Calu3 (cell line): ENCODE data around the gene GSE1. TPM values are rescaled to one million over a fixed set of nuclear protein-coding genes. Genes with fewer than 3 reads are reported as not detected.

Source experiments
- BruUV-seq: library from RNA; stranded (reverse); fragments of 400-500 nt; replicated peaks from 2 replicates; lab custom pipeline; 2021; lab: Mats Ljungman, UMichigan
- CTCF ChIA-PET: fragments of 300-600 bp; sonication (Branson Sonifier 250); formaldehyde crosslinking; loops from one replicate; lab custom pipeline; 2022; ENCODE audit warnings: antibody characterized with exemption; lab: Charles Lee
- DNase-seq: peaks from one replicate; pipeline ENCODE4 v3.0.0; 2022
- H3K27ac Mint-ChIP-seq: one replicate; pipeline ENCODE4 v1.8.0; 2022; ENCODE audit warnings: mixed read lengths; ENCODE audit not compliant: unreplicated experiment
- H3K27me3 Mint-ChIP-seq: one replicate; pipeline ENCODE4 v1.8.0; 2022; ENCODE audit warnings: mixed read lengths; ENCODE audit not compliant: unreplicated experiment
- H3K36me3 Mint-ChIP-seq: one replicate; pipeline ENCODE4 v1.8.0; 2022; ENCODE audit warnings: mild to moderate bottlenecking, moderate library complexity, mixed read lengths; ENCODE audit not compliant: insufficient read depth, unreplicated experiment
- H3K4me1 Mint-ChIP-seq: one replicate; pipeline ENCODE4 v1.8.0; 2022; ENCODE audit warnings: mild to moderate bottlenecking, low read depth, mixed read lengths; ENCODE audit not compliant: unreplicated experiment
- H3K4me3 Mint-ChIP-seq: one replicate; pipeline ENCODE4 v1.8.0; 2022; ENCODE audit warnings: mild to moderate bottlenecking, low read depth, moderate library complexity, mixed read lengths; ENCODE audit not compliant: unreplicated experiment
- H3K9me3 Mint-ChIP-seq: one replicate; pipeline ENCODE4 v1.8.0; 2022; ENCODE audit warnings: low read depth, mixed read lengths; ENCODE audit not compliant: unreplicated experiment
- intact Hi-C: fragments of 100-400 bp; cut with micrococcal nuclease; formaldehyde crosslinking; loops from one replicate; pipeline ENCODE4 v1.10.0; 2022; ENCODE audit not compliant: unreplicated experiment
- total RNA-seq: library from RNA; stranded (reverse); gene quantifications from 2 replicates; pipeline ENCODE4 v1.2.3, GENCODE V29; 2022
- TF ChIP-seq, protein P1 (sequence below): fragments of 200-600 bp; IDR thresholded peaks from one replicate; pipeline ENCODE4 v1.8.0; 2022; ENCODE audit warnings: antibody characterized with exemption; ENCODE audit not compliant: unreplicated experiment

Gene GSE1
- total RNA-seq, 1 experiment from 2014 or later, result 45.3 TPM

- intact Hi-C loops, result loop anchor here (2.0 to 10.0 kb wide), 3 partner anchors 53 to 216 kb away; no protein-coding TSS in a partner anchor
- TF ChIP-seq, protein P1, sequence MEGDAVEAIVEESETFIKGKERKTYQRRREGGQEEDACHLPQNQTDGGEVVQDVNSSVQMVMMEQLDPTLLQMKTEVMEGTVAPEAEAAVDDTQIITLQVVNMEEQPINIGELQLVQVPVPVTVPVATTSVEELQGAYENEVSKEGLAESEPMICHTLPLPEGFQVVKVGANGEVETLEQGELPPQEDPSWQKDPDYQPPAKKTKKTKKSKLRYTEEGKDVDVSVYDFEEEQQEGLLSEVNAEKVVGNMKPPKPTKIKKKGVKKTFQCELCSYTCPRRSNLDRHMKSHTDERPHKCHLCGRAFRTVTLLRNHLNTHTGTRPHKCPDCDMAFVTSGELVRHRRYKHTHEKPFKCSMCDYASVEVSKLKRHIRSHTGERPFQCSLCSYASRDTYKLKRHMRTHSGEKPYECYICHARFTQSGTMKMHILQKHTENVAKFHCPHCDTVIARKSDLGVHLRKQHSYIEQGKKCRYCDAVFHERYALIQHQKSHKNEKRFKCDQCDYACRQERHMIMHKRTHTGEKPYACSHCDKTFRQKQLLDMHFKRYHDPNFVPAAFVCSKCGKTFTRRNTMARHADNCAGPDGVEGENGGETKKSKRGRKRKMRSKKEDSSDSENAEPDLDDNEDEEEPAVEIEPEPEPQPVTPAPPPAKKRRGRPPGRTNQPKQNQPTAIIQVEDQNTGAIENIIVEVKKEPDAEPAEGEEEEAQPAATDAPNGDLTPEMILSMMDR, result peak; percentile 99
- peak; percentile 95 for DNase-seq
- peak overlapping the region; percentile 61 for H3K27ac Mint-ChIP-seq
- peaks cover 48% of the 10 kb centered on the region for H3K36me3 Mint-ChIP-seq
- peaks cover 7% of the 10 kb centered on the region for H3K4me1 Mint-ChIP-seq
- BruUV-seq, result no TSS peak
- peak overlapping the region; percentile 76 for H3K4me3 Mint-ChIP-seq
- H3K9me3 Mint-ChIP-seq, result no peaks in the 10 kb centered on the region
- CTCF ChIA-PET, result interaction anchor here (0.7 to 1.6 kb wide), 13 partner anchors 11 to 215 kb away, joined by 3 to 8 read pairs (median 4); no protein-coding TSS in a partner anchor
- peaks cover 44% of the 10 kb centered on the region for H3K27me3 Mint-ChIP-seq
These were observed 2.5 kb upstream of the GSE1 start for GRCh38 chr16:85610446-85611193.

- Mint-ChIP-seq H3K36me3 (peaks cover 49% of the 10 kb centered on the region), H3K9me3 (no peaks in the 10 kb centered on the region), H3K4me1 (peaks cover 9% of the 10 kb centered on the region), H3K4me3 (peak overlapping the region; percentile 76), H3K27ac (no peak overlapping the region), H3K27me3 (peaks cover 39% of the 10 kb centered on the region)
- no TSS peak for BruUV-seq
- TF ChIP-seq, protein P1, result no peak
- intact Hi-C loops, result loop anchor here (2.0 to 10.0 kb wide), 3 partner anchors 54 to 216 kb away; no protein-coding TSS in a partner anchor
- CTCF ChIA-PET, result interaction anchor here (0.7 to 1.6 kb wide), 14 partner anchors 12 to 216 kb away, joined by 3 to 8 read pairs (median 4); no protein-coding TSS in a partner anchor
- no peak for DNase-seq
These were observed 2.0 kb upstream of the GSE1 start for GRCh38 chr16:85611194-85611443.

- Mint-ChIP-seq H3K27me3 (peaks cover 34% of the 10 kb centered on the region), H3K4me3 (peak overlapping the region; percentile 76), H3K9me3 (no peaks in the 10 kb centered on the region), H3K27ac (peak overlapping the region; percentile 21), H3K36me3 (peaks cover 49% of the 10 kb centered on the region), H3K4me1 (peaks cover 11% of the 10 kb centered on the region)
- no TSS peak for BruUV-seq
- peak; percentile 83 for DNase-seq
- intact Hi-C loops, result loop anchor here (2.0 to 10.0 kb wide), 3 partner anchors 54 to 217 kb away; no protein-coding TSS in a partner anchor
- TF ChIP-seq, protein P1, result no peak
- CTCF ChIA-PET, result interaction anchor here (0.7 to 1.6 kb wide), 3 partner anchors 45 to 189 kb away, joined by 4 to 8 read pairs (median 4); no protein-coding TSS in a partner anchor
These were observed 1.5 kb upstream of the GSE1 start for GRCh38 chr16:85611444-85612190.

DNA sequence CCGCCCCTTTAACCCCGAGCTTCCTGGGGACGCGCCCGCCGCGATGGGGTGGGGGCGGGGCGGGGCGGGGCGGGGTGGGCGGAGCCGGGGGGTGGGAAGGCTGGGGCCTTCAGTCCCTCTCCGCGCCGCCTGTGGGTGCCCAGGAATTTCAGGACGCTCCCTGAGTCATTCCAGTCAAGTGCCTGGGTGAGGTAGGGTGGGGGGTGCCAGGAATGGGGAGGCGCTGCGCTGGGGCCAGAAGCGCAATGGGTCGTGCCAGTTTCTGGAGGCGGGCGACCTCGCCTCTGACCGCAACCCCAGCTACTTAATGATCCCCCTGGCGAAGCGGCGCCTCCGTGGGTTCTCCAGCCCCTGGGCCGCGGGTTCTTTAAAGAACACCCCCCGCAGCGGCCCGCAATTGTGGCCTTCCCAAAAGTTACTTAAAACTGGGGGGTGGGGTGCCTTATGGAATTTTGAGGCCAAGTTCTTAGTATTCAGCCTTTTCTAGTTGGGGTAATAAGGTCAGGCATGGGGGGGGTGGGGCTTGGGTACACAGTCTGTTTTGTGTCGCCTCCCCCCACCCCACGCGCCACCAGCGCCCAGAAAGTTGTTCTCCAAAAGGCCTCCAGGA is 826 bp upstream of the GSE1 start:
- TF ChIP-seq, protein P1, result peak; percentile 36
- H3K27ac Mint-ChIP-seq, result peak overlapping the region; percentile 21
- no peaks in the 10 kb centered on the region for H3K9me3 Mint-ChIP-seq
- DNase-seq, result peak; percentile 89
- intact Hi-C loops, result loop anchor here (5.0 to 10.0 kb wide), 2 partner anchors 55 to 217 kb away; no protein-coding TSS in a partner anchor
- peaks cover 18% of the 10 kb centered on the region for H3K4me1 Mint-ChIP-seq
- peaks cover 27% of the 10 kb centered on the region for H3K27me3 Mint-ChIP-seq
- CTCF ChIA-PET, result interaction anchor here (0.7 to 1.2 kb wide), 2 partner anchors 55 to 59 kb away, joined by 3 to 6 read pairs; no protein-coding TSS in a partner anchor
- peaks cover 49% of the 10 kb centered on the region for H3K36me3 Mint-ChIP-seq
- no TSS peak for BruUV-seq
- peak overlapping the region; percentile 76 for H3K4me3 Mint-ChIP-seq
